IPS-18a (cell line): ENCODE data around the gene PYGM.

ENCODE experiments used
- H3K27ac ChIP-seq: one replicate; pipeline ENCODE4 v1.5.1; 2013; ENCODE audit warnings: low read length
- H3K27me3 ChIP-seq: one replicate; pipeline ENCODE4 v1.6.1; 2013; ENCODE audit warnings: mild to moderate bottlenecking, low read length; ENCODE audit not compliant: control insufficient read depth, insufficient read depth
- H3K36me3 ChIP-seq: one replicate; pipeline ENCODE4 v1.6.1; 2013; ENCODE audit warnings: low read depth, low read length; ENCODE audit not compliant: control insufficient read depth
- H3K4me1 ChIP-seq: one replicate; pipeline ENCODE4 v1.6.1; 2013; ENCODE audit warnings: low read depth, low read length; ENCODE audit not compliant: control insufficient read depth
- H3K4me3 ChIP-seq: one replicate; pipeline ENCODE4 v1.5.1; 2013; ENCODE audit warnings: low read length
- H3K9ac ChIP-seq: one replicate; pipeline ENCODE4 v1.6.1; 2013; ENCODE audit warnings: mild to moderate bottlenecking, low read length, moderate library complexity
- H3K9me3 ChIP-seq: one replicate; pipeline ENCODE4 v1.6.1; 2013; ENCODE audit warnings: low read depth, low read length; ENCODE audit not compliant: control insufficient read depth

Gene PYGM

DNA sequence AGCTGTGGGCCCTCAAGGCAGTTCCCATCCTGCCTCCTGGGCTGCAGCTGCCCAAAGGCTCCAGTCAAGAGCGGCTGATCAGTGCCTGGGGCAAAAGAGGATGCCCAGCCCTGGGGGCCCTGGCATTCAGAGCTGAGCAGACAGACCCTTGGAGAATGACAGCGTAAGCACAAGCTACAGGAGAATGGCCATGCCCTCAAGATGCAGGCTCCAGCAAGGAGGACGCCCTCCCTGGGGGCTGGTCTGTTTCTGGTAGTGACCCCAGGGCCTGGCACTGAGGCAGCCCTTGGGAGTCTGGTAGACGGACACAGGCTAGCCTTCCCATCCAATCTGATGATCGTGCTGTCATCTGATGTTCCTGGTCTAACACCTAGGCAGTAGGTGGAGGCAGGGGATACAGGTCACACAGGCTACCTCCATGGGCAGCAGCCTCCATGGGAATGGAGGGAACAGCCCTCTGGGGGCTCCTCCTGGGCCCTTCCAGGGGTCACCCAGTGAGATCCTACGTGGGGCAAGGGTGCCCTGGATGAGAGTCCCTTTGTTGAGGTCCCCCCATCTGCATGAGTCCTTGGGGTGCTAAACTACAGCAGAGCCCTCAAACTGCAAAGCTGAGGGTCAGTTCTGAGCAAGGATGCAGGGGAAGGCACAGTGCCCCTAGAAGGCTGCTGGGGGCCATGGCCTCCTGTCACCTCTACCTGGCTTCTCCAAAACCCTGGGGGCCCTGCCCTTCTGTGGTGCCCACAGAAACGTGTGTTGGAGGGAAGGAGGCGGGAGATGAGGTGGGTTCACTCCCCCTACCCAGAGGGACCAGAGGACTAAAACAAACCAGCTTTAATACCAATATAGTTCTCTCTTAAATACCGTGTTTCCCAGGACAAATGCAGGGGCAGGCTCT, 28.8 kb upstream of the PYGM start:
- Histone ChIP-seq H3K9me3 (no peaks in the 10 kb centered on the region), H3K36me3 (no peaks in the 10 kb centered on the region), H3K9ac (no peak overlapping the region), H3K27me3 (no peaks in the 10 kb centered on the region), H3K4me3 (no peak overlapping the region), H3K4me1 (no peaks in the 10 kb centered on the region), H3K27ac (no peak overlapping the region)

DNA sequence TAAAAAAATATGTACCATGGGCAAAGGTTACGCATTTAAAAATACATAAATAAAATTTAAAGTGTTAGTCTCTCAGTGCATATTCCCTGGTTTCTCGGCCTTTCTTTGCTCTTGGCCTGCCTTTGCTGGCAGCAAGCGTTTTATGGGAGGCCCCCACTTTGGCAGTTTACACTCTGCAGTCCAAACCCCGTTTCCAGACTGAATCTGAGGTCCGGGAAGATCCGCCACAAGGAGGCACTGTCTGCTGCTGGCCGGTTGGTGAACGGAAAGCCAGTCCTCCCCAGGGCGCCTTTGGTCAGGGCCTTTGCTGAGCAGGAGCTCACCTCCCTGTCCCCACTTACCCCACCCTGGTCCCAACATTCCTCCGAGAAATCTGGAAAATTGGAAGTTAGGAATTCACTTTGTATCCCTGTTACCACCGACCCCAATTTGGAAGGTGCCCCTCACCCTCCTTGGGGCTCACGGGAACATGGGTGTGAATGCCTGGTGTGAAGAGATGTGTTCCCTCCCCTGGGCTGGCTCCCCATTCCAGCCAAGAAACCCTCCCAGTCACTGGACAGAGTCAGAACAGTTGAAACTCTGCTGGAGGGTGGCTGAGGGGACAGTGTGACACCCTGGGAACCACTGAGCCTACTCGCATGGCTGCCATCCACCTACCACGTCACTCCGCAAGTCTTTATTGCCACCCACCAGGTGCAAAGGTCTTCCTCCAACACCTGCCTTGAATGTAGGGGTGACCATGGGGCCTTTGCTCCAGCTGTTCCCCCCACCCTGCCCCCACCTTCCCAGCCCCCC, 27.9 kb upstream of the PYGM start:
- Histone ChIP-seq H3K36me3 (no peaks in the 10 kb centered on the region), H3K9ac (no peak overlapping the region), H3K4me3 (no peak overlapping the region), H3K4me1 (no peaks in the 10 kb centered on the region), H3K27me3 (no peaks in the 10 kb centered on the region), H3K27ac (no peak overlapping the region), H3K9me3 (no peaks in the 10 kb centered on the region)

DNA sequence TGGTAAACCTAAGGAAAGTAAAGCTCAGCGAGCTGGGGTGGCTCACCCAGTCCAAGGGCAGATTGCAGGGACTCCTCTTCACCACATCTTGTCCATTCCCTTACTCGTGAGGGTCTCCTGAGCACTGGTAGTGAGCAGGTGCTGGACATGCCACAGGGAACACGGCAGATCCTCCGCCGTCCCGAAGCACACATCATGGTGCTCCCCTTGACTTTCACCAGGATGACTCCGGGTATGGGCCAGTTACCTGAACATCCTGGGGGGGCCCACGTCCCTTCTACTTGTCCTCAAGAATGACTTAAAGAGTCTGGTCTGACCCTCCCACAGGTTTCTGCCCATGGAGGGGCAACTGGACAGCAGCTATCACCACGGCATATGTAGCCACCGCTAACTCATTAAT, 26.5 kb upstream of the PYGM start:
- H3K9me3 ChIP-seq, result no peaks in the 10 kb centered on the region
- no peaks in the 10 kb centered on the region for H3K27me3 ChIP-seq
- H3K36me3 ChIP-seq, result no peaks in the 10 kb centered on the region
- H3K27ac ChIP-seq, result no peak overlapping the region
- no peak overlapping the region for H3K4me3 ChIP-seq
- H3K9ac ChIP-seq, result no peak overlapping the region
- H3K4me1 ChIP-seq, result no peaks in the 10 kb centered on the region

DNA sequence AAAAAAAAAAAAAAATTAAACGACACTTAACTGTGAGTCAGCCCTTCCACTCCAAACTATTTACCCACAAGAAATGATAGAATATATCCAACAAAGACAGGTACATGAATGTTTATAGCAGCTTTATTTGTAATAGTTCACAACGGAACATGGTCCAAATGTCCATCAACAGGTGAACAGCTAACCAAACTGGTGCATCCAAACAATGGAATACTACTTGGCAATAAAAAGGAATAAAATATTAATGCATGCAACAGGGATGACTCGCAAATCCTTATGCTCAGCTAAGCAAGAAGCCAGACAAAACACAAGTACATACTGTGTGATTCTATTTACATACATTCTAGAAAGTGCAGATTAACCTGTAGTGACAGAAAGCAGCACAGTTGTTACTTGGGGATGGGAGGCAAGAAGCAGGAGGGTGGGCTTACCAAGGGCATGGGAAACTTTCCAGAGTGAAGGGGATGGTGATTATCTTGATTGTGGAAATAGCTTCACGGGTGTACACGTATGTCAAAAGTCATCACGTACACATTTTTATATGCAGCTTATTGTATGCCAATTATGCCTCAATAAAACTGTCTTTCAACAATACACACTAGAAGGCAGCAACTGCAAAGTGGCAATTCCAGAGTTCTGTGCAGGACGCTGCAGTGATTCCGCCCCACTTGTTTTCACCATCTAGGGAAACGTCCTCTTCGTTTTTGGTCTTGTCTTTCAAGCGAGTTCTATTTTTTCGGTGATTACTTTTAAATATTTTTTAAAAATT, 25.2 kb upstream of the PYGM start:
- H3K36me3 ChIP-seq, result no peaks in the 10 kb centered on the region
- no peaks in the 10 kb centered on the region for H3K27me3 ChIP-seq
- H3K4me1 ChIP-seq, result no peaks in the 10 kb centered on the region
- H3K4me3 ChIP-seq, result no peak overlapping the region
- H3K9me3 ChIP-seq, result no peaks in the 10 kb centered on the region
- H3K27ac ChIP-seq, result no peak overlapping the region
- H3K9ac ChIP-seq, result no peak overlapping the region

DNA sequence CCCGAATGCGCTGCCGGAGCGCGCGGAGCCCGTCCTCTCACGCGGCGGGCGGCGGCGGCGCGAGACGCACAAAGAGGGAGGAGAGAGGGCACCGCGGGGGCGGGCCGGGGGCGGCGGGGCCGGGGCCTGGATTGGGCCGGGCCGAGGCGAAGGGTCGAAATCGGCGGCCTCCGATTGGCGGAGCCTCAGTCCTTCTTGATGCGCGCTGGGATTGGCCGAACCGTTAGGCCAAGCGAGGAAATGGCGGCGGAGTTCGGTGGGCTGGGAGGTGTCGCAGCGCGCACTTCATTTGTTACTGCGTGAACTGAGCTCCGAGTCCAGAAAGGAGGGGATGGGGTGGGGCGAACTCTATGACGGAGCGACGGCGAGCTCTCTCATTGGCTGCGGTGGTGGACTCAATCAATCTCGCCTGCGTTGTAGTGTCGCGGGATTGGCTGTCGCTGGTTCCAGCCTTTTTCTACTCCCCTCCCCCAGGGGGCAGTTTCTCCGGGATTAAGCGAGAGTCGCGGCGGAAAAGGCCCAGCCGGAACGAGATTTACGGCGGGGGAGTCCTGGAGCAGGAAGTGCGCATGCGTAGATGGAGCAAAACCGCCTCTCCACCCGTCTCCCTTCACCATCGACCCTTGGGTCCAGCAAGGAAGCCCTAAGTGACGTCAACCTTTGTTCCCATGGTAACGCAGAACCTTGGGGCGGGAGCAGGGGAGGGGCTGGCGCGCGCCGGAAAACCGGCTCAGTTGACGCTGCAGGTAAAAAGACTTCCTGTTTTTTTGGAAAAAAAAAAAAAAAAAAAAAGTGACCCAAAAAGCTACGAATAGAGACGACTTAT, 18.9 kb upstream of the PYGM start, which contains the start of gene SF1:
Gene SF1 (minus strand): TSS at position 70 of the 826 bp plus-strand sequence. CDS start 150 bp downstream, outside the sequence.
- Histone ChIP-seq H3K4me3 (peak within 1 kb of the TSS; percentile 90), H3K36me3 (peaks cover 36% of the 10 kb centered on the region), H3K27ac (peak within 1 kb of the TSS; percentile 10), H3K9ac (peak within 1 kb of the TSS; percentile 71), H3K9me3 (no peaks in the 10 kb centered on the region), H3K4me1 (peaks cover 5% of the 10 kb centered on the region), H3K27me3 (no peaks in the 10 kb centered on the region)

DNA sequence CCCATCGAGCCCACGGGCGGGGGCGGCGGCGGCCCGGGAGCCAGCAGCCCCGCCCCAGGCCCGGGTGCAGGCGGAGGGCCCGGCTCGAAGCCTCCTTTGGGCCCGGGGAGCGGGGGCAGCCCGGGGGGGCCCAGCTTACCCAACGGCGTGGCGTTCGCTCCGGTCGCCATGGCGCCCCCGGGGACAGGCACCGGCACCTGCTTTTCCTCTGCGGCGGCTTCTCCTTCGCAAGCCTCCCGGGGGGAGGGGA, 18.4 kb upstream of the PYGM start:
- H3K36me3 ChIP-seq, result peaks cover 42% of the 10 kb centered on the region
- no peaks in the 10 kb centered on the region for H3K27me3 ChIP-seq
- peaks cover 5% of the 10 kb centered on the region for H3K4me1 ChIP-seq
- H3K27ac ChIP-seq, result no peak overlapping the region
- peak overlapping the region; percentile 58 for H3K4me3 ChIP-seq
- H3K9ac ChIP-seq, result peak overlapping the region; percentile 55
- H3K9me3 ChIP-seq, result no peaks in the 10 kb centered on the region

DNA sequence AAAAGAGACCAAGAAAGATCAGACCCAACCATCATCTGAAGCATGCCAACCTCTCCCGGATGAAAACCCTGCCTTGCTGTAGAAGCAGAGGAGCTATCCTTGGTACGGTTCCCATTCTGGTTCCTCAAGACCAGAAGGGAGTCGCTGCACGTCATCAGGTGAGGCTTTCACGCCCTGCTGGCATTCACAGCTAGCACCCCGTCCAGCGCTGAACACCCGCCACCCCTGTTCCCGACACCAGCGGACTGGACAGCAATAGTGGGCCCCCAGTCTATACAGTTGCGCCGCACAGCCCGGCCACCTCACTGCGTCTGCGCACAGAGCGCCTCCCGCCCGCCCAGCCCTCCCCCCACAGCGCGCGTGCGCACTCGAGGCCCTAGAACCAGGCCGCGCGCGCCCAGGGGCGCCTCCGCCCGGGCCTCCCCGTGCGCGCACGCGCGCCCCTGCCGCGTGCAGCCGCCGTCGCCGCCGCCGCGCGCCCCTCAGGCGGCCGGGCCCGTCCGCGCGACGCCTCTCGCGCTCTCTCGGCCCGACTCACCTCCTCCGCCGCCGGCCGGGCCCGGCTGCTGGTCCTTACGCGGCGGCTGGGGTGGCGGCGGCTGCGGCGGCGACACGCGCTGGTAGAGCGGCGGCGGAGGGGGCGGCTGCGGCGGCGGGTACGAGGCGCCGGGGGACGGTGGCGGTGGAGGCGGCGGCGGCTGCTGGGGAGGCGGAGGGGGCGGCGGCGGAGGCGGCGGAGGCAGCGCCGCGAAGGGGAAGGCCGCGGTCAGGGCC, 17.9 kb upstream of the PYGM start:
- H3K9ac ChIP-seq, result peak overlapping the region; percentile 71
- no peaks in the 10 kb centered on the region for H3K27me3 ChIP-seq
- H3K4me3 ChIP-seq, result peak overlapping the region; percentile 90
- H3K4me1 ChIP-seq, result peaks cover 5% of the 10 kb centered on the region
- no peak overlapping the region for H3K27ac ChIP-seq
- H3K36me3 ChIP-seq, result peaks cover 47% of the 10 kb centered on the region
- no peaks in the 10 kb centered on the region for H3K9me3 ChIP-seq

DNA sequence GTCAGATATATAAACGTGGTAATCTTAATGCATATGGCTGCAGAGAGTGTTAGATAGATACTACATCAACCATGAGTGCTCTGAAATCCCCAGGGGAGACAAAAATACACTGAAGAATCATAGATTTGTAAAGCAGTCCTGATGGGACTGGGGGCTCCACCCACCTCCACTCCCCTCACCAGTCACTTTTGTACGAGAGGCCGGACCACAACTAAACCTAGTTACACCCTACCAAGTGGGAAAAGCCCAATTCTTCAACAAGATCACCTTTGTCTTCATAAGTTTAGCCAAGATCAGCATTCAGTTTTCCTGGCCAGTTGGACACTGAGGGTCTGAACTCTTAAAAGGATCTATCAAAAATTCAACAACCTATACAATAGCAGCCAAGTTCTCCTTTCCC, 17.1 kb upstream of the PYGM start:
- no peaks in the 10 kb centered on the region for H3K27me3 ChIP-seq
- no peak overlapping the region for H3K27ac ChIP-seq
- peaks cover 54% of the 10 kb centered on the region for H3K36me3 ChIP-seq
- H3K9ac ChIP-seq, result peak overlapping the region; percentile 71
- peak overlapping the region; percentile 90 for H3K4me3 ChIP-seq
- H3K9me3 ChIP-seq, result no peaks in the 10 kb centered on the region
- H3K4me1 ChIP-seq, result peaks cover 5% of the 10 kb centered on the region

DNA sequence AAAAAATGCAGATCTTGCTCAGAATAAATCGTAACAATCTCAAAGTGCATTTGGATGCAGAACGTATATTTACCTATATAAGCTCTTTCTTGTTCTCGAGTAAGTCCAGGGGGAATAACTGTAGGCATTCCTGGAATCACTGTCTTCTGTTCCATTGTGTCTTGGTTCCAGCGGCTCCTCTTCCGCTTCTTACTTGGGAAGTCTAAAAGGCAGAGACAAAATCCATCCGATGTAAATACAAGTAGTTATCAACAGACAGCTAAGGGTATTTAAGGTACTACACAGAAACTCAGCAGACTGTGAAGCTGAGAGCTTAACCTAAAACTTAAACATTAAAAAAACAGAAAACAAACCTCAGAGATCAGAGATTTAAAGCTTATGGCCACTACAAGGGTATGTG, 16.7 kb upstream of the PYGM start:
- Histone ChIP-seq H3K9me3 (no peaks in the 10 kb centered on the region), H3K9ac (no peak overlapping the region), H3K4me1 (peaks cover 5% of the 10 kb centered on the region), H3K4me3 (peak overlapping the region; percentile 90), H3K27ac (no peak overlapping the region), H3K27me3 (no peaks in the 10 kb centered on the region), H3K36me3 (peaks cover 59% of the 10 kb centered on the region)

DNA sequence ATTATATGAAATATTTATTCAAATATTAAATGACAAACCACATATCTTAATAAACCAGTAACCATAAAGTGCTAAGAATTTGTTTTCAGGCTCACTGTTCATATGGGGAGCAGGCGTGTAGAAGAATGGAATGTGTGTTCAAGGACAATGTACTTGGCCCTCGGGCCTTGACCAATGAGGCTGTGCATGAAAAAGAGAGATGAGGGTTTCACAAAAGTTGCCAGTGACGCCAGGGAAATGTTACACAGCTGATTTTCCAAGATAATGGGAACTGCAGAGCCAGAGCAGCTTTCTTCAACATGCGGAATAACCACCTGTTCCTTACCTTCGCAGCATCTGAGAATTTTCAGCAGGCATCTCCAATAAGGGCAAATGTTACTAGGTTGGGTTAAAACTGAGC, 14.4 kb upstream of the PYGM start:
- Histone ChIP-seq H3K4me1 (peaks cover 5% of the 10 kb centered on the region), H3K27me3 (no peaks in the 10 kb centered on the region), H3K36me3 (peaks cover 82% of the 10 kb centered on the region), H3K27ac (no peak overlapping the region), H3K9ac (no peak overlapping the region), H3K4me3 (no peak overlapping the region), H3K9me3 (no peaks in the 10 kb centered on the region)
